ENCODE data around the gene BTN3A1. TPM values are rescaled to one million over a fixed set of nuclear protein-coding genes. Genes with fewer than 3 reads are reported as not detected.
A peak's percentile ranks its signal among the peaks of the same experiment; 100 is the strongest.

Gene BTN3A1
- total RNA-seq, 1 donor from 2014 or later, result 16.7 TPM

DNA sequence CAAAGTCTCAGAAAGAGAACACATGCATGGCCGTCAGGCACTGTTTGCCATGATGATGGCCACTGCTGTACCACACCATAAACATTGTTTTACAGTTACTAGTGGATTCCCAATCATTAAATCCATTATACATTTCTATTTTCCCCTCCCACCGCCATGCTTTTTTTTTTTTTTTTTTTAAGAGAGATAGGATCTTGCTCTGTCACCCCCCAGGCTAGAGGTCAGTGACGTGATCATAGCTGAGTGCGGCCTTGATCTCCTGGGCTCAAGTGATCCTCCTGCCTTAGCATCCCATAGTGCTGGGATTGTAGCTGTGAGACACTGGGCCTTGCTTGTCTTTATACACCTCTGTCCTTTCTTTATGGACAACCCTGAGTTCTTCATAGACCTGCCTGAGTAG is 33.9 kb downstream of the BTN3A1 start:
- Histone ChIP-seq H3K27me3 (no peaks in the 10 kb centered on the region), H3K4me3 (no peak overlapping the region), H3K4me1 (peaks cover 23% of the 10 kb centered on the region), H3K36me3 (no peaks in the 10 kb centered on the region), H3K27ac (no peak overlapping the region), H3K9me3 (no peaks in the 10 kb centered on the region)
- intact Hi-C loops (cut with DNase I), result no loop called here
- TF ChIP-seq POLR2A (IDR thresholded peaks at IDR 0.05) (no peak), POLR2AphosphoS5 (IDR thresholded peaks at IDR 0.05; ENCODE audit: insufficient read depth in 1 of 2, low read depth in 1 of 2) (no peak)
- TF ChIP-seq, protein P1, sequence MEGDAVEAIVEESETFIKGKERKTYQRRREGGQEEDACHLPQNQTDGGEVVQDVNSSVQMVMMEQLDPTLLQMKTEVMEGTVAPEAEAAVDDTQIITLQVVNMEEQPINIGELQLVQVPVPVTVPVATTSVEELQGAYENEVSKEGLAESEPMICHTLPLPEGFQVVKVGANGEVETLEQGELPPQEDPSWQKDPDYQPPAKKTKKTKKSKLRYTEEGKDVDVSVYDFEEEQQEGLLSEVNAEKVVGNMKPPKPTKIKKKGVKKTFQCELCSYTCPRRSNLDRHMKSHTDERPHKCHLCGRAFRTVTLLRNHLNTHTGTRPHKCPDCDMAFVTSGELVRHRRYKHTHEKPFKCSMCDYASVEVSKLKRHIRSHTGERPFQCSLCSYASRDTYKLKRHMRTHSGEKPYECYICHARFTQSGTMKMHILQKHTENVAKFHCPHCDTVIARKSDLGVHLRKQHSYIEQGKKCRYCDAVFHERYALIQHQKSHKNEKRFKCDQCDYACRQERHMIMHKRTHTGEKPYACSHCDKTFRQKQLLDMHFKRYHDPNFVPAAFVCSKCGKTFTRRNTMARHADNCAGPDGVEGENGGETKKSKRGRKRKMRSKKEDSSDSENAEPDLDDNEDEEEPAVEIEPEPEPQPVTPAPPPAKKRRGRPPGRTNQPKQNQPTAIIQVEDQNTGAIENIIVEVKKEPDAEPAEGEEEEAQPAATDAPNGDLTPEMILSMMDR (IDR thresholded peaks at IDR 0.05), result no peak
- DNase-seq (ENCODE audit: extremely low spot score in 2 of 2), result no peak

DNA sequence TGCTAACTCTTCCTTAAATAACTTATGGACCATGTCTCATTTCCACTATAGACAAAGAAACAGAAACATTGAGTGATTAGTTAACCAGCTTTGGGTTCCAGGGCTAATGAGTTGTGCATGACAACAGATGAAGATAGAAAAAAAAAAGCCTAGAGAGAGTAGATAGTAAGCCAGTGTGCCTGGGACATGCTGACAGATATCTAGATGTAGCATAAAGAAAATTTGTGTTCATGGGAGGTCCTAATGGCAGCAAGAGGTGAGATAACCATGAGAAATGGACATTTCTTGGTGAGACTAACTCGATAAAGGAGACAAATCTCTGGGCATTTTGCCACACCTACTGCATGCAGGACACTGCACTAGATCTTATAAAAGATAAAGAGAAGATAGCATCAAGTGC is 35.5 kb downstream of the BTN3A1 start:
- no peak for TF ChIP-seq POLR2A (IDR thresholded peaks at IDR 0.05)
- TF ChIP-seq POLR2AphosphoS5 (IDR thresholded peaks at IDR 0.05; ENCODE audit: insufficient read depth in 1 of 2, low read depth in 1 of 2), result no peak
- no peak overlapping the region for H3K4me3 ChIP-seq
- DNase-seq (ENCODE audit: extremely low spot score in 2 of 2), result no peak
- intact Hi-C loops (cut with DNase I), result no loop called here
- no peaks in the 10 kb centered on the region for H3K9me3 ChIP-seq
- no peaks in the 10 kb centered on the region for H3K36me3 ChIP-seq
- H3K4me1 ChIP-seq, result peaks cover 28% of the 10 kb centered on the region
- no peak overlapping the region for H3K27ac ChIP-seq
- H3K27me3 ChIP-seq, result no peaks in the 10 kb centered on the region

DNA sequence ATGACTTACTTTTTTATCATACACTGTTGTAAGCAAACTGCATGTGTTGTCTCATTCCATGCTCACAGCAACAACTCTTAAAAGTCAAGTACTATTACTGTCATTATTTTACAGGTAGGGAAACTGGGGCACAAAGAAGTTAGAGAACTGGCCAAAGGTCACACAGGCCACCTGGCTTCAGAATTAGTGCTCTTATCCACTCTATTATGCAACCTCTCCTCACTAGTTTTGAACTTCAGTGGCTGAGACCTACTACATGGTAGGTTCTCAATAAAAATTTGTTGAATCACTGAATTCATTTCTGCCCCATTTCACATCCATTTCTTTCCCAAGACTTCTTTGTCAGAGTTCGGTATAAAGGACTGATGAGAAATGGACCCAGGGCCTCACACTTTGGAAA is 35.9 kb downstream of the BTN3A1 start:
- Histone ChIP-seq H3K4me3 (no peak overlapping the region), H3K27ac (no peak overlapping the region), H3K36me3 (no peaks in the 10 kb centered on the region), H3K9me3 (no peaks in the 10 kb centered on the region), H3K27me3 (no peaks in the 10 kb centered on the region), H3K4me1 (peaks cover 28% of the 10 kb centered on the region)
- TF ChIP-seq POLR2AphosphoS5 (IDR thresholded peaks at IDR 0.05; ENCODE audit: insufficient read depth in 1 of 2, low read depth in 1 of 2) (no peak), POLR2A (IDR thresholded peaks at IDR 0.05) (no peak)
- TF ChIP-seq, protein P1 (IDR thresholded peaks at IDR 0.05), result no peak
- intact Hi-C loops (cut with DNase I), result no loop called here
- no peak for DNase-seq (ENCODE audit: extremely low spot score in 2 of 2)

DNA sequence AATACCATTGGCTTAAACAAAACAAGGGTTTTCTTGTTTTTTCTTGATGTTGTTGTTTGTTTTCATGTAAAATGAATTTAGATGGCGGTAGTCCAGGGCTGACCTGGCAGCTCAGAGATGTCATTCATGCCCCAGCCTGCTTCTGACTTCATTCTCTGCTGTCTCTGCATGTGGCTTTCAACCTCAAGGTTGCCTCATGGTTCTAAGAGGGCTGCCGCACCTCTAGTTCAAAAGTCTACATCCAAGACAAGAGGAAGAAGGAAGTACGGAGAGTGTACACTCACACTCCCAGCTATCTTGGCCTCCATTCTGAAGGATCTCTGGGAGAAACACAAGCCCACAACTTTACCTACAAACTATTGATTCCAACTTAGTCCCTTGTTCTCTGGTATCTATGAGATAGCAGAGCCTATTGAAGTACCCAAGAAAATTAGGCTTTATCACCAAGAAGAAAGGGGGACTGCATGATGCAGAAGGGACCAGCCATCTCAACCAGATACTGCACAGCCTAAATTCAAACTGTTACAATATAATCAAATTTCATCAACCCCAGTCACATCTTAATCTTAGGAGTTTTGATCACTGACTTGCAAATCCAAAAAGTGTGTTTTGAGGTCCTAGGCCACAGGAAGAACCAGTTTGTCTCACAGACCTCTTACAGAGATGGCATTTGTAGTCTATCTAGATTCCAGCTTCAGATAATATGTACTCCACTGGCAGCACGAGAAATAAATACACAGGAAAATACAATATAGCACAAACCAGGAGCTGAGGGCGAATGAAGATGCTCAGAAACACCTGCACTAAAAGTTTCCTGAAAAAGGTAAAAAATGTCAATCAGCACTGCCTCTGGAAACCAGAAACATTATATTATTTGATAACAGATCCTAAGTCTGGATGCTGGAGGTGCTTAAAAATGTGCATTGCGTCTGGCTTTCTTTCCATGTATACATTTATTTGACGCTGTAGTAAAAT is 37.4 kb downstream of the BTN3A1 start:
- TF ChIP-seq, protein P1 (IDR thresholded peaks at IDR 0.05), result no peak
- TF ChIP-seq POLR2AphosphoS5 (IDR thresholded peaks at IDR 0.05; ENCODE audit: insufficient read depth in 1 of 2, low read depth in 1 of 2) (no peak), POLR2A (IDR thresholded peaks at IDR 0.05) (no peak)
- intact Hi-C loops (cut with DNase I), result no loop called here
- Histone ChIP-seq H3K4me3 (peak overlapping the region; percentile 49 to 51), H3K9me3 (no peaks in the 10 kb centered on the region), H3K4me1 (peaks cover 28% of the 10 kb centered on the region), H3K36me3 (peaks cover 0 to 2% of the 10 kb centered on the region in 2 donors), H3K27me3 (no peaks in the 10 kb centered on the region), H3K27ac (peak overlapping the region; percentile 86)
- DNase-seq (ENCODE audit: extremely low spot score in 2 of 2), result no peak

DNA sequence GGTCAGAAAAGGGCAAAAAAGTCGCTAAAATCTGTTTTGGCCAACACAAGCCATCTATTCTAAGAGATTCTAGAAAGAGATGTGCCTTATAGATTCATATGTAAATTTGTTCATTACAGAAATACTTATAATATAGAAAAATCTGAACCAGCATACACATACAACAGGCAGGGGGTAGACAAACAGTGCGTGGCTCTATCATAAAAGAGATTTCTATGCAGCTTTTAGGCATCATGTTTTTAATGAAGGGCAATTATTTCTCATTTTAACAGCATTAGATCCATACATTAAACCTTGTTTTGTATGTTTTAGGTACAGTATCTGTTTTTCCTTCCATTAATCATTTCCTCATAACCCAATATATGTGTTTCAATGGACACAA is 38.9 kb downstream of the BTN3A1 start:
- TF ChIP-seq, protein P1 (IDR thresholded peaks at IDR 0.05), result no peak
- TF ChIP-seq POLR2A (IDR thresholded peaks at IDR 0.05) (no peak), POLR2AphosphoS5 (IDR thresholded peaks at IDR 0.05; ENCODE audit: insufficient read depth in 1 of 2, low read depth in 1 of 2) (no peak)
- no peak for DNase-seq (ENCODE audit: extremely low spot score in 2 of 2)
- Histone ChIP-seq H3K9me3 (no peaks in the 10 kb centered on the region), H3K4me3 (peak overlapping the region; percentile 49 to 51), H3K36me3 (peaks cover 0 to 6% of the 10 kb centered on the region in 2 donors), H3K27me3 (no peaks in the 10 kb centered on the region), H3K4me1 (peaks cover 28% of the 10 kb centered on the region), H3K27ac (peak overlapping the region; percentile 86)
- intact Hi-C loops (cut with DNase I), result no loop called here

Measured in vagina (tissue), 2 donors.